Choroid plexus epithelial cell (primary cell): ENCODE measurements around the gene IRF2BP1.

Experiments used
- DNase-seq: peaks from one replicate; pipeline ENCODE4 v3.0.0-alpha.2; 2010; ENCODE audit warnings: low read depth
- H3K4me3 ChIP-seq: 2 replicates; pipeline ENCODE4 v1.5.1; 2011; ENCODE audit warnings: low read depth, mild to moderate bottlenecking, control low read depth, low read length, moderate library complexity
- TF ChIP-seq, protein P1 (sequence below): conservative IDR thresholded peaks from 2 replicates; pipeline ENCODE4 v1.5.1; 2011; ENCODE audit warnings: low read depth, mild to moderate bottlenecking, control low read depth, inconsistent platforms, low read length, moderate library complexity

IRF2BP1 gene

DNA sequence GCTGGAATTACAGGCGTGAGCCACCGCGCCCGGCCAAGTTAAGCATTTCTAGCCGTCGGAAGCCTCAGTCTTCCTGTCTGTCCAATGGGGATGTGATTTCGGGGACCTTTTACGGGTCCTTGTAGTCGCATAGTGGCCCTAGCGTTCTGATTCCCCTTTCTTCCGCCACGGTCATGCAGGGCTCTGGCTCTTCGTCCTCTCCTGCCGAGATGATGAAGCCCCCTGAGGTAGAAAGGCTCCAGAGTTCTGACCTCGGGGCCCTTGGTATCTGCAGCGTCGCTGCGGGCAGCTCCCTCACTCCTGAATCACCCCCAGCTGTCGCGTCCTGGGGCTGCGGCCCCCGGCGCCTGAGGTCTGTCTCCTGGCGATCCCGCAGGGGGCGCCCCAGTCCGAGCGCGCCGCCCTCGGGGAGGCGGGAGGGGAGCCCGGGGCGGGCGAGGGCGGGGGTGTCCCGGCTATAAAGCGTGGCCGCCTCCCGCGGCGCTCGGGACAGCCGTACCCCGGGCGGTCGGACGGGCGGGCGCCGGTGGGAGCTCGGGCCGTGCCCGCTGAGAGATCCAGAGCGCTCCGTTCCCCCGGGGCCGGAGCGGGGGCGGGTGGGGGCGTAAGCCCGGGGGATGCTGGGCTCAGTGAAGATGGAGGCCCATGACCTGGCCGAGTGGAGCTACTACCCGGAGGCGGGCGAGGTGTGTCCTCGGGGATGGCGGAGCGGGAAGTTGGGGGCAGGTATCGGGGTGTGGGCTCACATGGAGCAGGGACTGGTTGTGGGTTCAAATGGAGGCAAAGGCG is 21.9 kb downstream of the IRF2BP1 start, which contains the start of gene FOXA3:
FOXA3 (plus strand) TSS at position 487 of the 789 bp plus-strand sequence; CDS start at position 618, 131 bp downstream.
- TF ChIP-seq, protein P1, sequence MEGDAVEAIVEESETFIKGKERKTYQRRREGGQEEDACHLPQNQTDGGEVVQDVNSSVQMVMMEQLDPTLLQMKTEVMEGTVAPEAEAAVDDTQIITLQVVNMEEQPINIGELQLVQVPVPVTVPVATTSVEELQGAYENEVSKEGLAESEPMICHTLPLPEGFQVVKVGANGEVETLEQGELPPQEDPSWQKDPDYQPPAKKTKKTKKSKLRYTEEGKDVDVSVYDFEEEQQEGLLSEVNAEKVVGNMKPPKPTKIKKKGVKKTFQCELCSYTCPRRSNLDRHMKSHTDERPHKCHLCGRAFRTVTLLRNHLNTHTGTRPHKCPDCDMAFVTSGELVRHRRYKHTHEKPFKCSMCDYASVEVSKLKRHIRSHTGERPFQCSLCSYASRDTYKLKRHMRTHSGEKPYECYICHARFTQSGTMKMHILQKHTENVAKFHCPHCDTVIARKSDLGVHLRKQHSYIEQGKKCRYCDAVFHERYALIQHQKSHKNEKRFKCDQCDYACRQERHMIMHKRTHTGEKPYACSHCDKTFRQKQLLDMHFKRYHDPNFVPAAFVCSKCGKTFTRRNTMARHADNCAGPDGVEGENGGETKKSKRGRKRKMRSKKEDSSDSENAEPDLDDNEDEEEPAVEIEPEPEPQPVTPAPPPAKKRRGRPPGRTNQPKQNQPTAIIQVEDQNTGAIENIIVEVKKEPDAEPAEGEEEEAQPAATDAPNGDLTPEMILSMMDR: peak; percentile 43
- H3K4me3 ChIP-seq: peak within 1 kb of the TSS; percentile 49
- DNase-seq: peak; percentile 17

DNA sequence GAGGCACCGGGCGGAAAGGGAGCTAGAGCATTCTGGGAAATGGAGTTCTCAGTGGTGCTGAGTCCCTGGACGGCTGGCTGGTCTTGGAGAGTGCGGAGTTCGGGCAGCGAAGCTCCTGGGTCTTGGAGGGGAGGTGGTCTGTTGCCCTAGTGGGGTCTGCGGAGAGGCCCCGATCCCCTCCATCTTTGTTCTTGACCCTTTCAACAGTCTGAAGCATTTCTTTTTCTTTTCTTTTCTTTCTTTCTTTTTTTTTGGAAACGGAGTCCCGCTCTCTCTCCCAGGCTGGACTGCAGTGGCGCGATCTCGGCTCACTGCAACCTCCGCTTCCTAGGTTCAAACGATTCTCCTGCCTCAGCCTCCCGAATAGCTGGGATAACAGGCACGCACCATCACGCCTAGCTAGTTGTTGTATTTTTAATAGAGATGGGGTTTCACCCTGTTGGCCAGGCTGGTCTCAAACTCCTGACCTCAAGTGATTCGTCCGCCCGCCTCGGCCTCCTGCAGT is 22.6 kb downstream of the IRF2BP1 start:
- TF ChIP-seq, protein P1: no peak
- DNase-seq: no peak
- peak overlapping the region; percentile 49 for H3K4me3 ChIP-seq

DNA sequence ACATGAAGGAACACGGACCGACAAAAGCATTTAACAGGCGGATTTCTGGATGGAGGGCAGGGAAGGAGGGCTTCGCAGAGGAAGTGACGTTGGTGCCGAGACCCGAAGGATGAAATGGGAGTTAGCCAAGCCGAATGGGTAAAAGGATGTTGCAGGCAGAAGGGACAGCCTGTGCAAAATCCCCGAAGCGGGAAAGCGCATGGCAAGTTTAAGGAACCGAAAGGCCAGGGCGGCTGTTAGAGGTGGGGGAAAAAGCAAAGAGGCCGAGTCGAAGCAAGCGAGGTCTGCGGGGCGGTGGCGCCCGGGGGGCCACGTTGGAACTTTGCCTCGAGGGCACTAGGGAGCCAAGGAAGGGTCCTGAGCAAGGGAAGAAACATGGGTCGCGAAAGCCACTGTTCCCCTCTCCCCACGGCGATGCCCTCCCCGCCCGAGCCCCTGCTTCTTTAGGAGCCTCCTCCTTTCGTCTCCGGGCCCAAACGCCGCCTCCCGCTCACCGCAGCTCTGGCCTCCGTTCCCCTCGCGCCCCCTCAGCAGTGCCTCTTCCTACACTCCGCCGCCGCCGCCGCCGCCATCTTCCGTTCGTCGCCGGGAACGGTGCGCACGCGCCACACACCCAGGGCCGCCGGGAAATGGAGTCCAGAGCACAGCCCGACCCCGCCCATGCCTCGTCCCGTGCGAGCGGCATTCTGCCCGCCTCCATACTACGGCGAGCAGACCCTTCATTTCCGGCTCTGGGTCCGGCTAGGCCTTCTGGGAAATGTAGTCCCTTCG is 23.2 kb downstream of the IRF2BP1 start, which contains the start of gene SYMPK:
SYMPK (minus strand) TSS at position 584 of the 771 bp plus-strand sequence. CDS start 8,652 bp downstream, outside the sequence.
- TF ChIP-seq, protein P1: no peak
- DNase-seq: peak; percentile 99
- peak within 1 kb of the TSS; percentile 99 for H3K4me3 ChIP-seq

DNA sequence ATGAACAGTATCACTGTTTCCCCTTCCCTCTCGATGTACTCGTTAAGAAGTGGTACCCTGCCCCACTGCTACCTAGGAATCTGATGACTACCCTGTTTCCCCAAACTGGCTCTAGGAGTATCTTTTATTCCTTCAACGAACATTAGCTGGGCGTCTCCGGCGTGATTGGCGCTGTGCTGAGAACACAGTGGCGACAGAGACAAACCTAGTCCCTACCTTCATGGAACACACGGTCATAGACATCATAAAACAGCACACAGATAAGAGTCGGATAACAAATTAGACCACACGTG is 23.7 kb downstream of the IRF2BP1 start:
- TF ChIP-seq, protein P1: no peak
- peak overlapping the region; percentile 99 for H3K4me3 ChIP-seq
- DNase-seq: no peak

DNA sequence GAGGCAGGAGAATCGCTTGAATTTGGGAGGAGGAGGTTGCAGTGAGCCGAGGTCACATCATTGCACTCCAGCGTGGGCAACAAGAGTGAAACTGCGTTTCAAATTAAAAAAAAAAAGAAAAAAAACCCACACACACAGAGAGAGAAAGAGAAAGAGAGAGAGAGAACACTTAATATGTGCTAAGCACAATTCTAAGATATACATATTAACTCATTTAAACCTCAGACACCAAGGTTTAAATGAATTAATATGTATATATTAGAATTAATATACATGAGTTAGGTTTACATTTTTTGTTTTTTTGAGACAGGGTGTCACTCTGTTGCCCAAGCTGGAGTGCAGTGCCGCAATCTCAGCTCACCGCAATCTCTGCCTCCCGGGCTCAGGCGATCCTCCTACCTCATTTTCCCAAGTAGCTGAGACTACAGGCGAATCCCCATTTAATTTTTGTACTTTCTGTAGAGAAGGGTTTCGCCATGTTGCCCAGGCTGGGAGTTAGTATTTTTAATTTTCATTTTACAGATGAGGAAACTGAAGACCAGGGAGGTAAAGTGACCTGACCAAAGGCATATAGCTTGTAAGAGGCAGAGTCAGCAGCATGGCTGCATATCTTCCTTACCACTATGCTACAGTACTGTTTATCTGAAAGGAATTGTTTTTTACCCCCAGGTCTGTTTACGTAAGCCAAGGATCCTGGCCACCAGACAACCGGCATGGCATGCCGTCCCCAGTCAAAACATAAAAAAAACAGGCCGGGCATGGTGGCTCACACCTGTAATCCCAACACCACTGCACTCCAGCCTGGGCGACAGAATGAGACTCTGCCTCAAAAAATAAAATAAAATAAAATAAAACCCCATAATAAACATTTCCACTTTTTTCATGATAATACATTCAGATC is 25.3 kb downstream of the IRF2BP1 start:
- DNase-seq: no peak
- H3K4me3 ChIP-seq: no peak overlapping the region
- TF ChIP-seq, protein P1: no peak

DNA sequence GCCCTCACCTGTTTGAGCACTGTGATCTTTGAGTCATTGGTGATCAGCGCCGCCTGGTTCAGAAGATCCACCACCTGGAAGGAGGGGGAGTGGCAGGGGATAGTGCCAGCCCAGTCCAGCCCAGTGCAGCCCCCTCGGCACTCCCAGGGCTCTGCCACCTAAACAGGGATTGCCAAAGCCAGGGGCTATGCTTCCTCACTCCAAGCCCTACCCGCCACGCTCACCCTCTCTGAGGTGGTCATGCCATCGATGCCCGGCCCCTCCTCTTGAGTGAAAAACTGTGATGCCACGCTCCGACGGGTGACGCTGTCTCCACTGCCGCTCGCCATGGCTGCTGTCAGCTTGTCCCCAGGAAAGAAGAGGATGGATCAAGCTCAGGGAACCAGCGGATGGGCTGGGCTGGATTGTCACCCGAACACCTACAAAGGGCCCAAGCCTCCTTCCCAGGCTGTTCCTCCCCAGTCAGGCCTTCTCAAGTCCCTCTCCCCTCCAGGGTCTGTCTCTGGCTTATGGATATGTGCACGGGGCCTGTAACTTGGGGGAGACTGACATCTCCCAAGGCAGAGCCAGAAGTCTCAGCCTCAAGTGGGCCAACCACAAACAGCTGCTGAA is 31.7 kb downstream of the IRF2BP1 start:
- no peak overlapping the region for H3K4me3 ChIP-seq
- no peak for DNase-seq
- TF ChIP-seq, protein P1: no peak
